KMS-11 (cell line): ENCODE measurements around the gene CHMP1B.

Experiments
- H2AFZ ChIP-seq: fragments of 200-600 bp; sonication (generic); 2 replicates; pipeline ENCODE4 v1.6.1; 2016; ENCODE audit warnings: antibody characterized with exemption, mixed run types, low read depth
- H3K27ac ChIP-seq: fragments of 200-600 bp; sonication (generic); 2 replicates; pipeline ENCODE4 v1.6.1; 2016; ENCODE audit warnings: mild to moderate bottlenecking, mixed run types
- H3K27me3 ChIP-seq: fragments of 200-600 bp; sonication (generic); 2 replicates; pipeline ENCODE4 v1.6.1; 2017; ENCODE audit warnings: mild to moderate bottlenecking, low read depth, mixed run types, moderate library complexity; ENCODE audit not compliant: insufficient read depth
- H3K36me3 ChIP-seq: fragments of 200-600 bp; sonication (generic); 2 replicates; pipeline ENCODE4 v1.6.1; 2017; ENCODE audit warnings: mild to moderate bottlenecking, mixed run types; ENCODE audit not compliant: insufficient read depth
- H3K4me1 ChIP-seq: fragments of 200-600 bp; sonication (generic); 2 replicates; pipeline ENCODE4 v1.6.1; 2016; ENCODE audit warnings: mild to moderate bottlenecking, low read depth, mixed run types; ENCODE audit not compliant: poor library complexity, severe bottlenecking
- H3K4me2 ChIP-seq: fragments of 200-600 bp; sonication (generic); 2 replicates; pipeline ENCODE4 v1.7.0; 2016; ENCODE audit warnings: mild to moderate bottlenecking, mixed run types
- H3K4me3 ChIP-seq: fragments of 200-600 bp; sonication (generic); IDR thresholded peaks from 2 replicates; pipeline ENCODE4 v1.6.1; 2017; ENCODE audit warnings: low read depth, low read length, mixed read lengths; ENCODE audit not compliant: insufficient read depth
- H3K79me2 ChIP-seq: fragments of 200-600 bp; sonication (generic); 2 replicates; pipeline ENCODE4 v1.6.1; 2016; ENCODE audit warnings: low read depth, mixed run types; ENCODE audit not compliant: insufficient read depth
- H3K9ac ChIP-seq: fragments of 200-600 bp; sonication (generic); 2 replicates; pipeline ENCODE4 v1.6.1; 2016; ENCODE audit warnings: mild to moderate bottlenecking, mixed run types
- H4K20me1 ChIP-seq: fragments of 200-600 bp; sonication (generic); 2 replicates; pipeline ENCODE4 v1.6.1; 2016; ENCODE audit warnings: mild to moderate bottlenecking, mixed run types; ENCODE audit not compliant: insufficient read depth
- TF ChIP-seq, protein P1 (sequence below): fragments of 200-600 bp; sonication (generic); conservative IDR thresholded peaks from 2 replicates; pipeline ENCODE4 v1.6.1; 2017; ENCODE audit warnings: low read depth, mild to moderate bottlenecking, antibody characterized with exemption, low read length, moderate library complexity, mixed read lengths

CHMP1B gene

GRCh38 chr18:11864471-11864870 lies 13.3 kb downstream of the CHMP1B start:
- Histone ChIP-seq H3K79me2 (no peaks in the 10 kb centered on the region), H3K9ac (no peak overlapping the region), H3K4me3 (no peak overlapping the region), H4K20me1 (no peaks in the 10 kb centered on the region), H3K27me3 (no peaks in the 10 kb centered on the region), H3K27ac (no peak overlapping the region), H3K36me3 (no peaks in the 10 kb centered on the region), H3K4me1 (no peaks in the 10 kb centered on the region), H2AFZ (no peak overlapping the region), H3K4me2 (no peak overlapping the region)
- TF ChIP-seq, protein P1, sequence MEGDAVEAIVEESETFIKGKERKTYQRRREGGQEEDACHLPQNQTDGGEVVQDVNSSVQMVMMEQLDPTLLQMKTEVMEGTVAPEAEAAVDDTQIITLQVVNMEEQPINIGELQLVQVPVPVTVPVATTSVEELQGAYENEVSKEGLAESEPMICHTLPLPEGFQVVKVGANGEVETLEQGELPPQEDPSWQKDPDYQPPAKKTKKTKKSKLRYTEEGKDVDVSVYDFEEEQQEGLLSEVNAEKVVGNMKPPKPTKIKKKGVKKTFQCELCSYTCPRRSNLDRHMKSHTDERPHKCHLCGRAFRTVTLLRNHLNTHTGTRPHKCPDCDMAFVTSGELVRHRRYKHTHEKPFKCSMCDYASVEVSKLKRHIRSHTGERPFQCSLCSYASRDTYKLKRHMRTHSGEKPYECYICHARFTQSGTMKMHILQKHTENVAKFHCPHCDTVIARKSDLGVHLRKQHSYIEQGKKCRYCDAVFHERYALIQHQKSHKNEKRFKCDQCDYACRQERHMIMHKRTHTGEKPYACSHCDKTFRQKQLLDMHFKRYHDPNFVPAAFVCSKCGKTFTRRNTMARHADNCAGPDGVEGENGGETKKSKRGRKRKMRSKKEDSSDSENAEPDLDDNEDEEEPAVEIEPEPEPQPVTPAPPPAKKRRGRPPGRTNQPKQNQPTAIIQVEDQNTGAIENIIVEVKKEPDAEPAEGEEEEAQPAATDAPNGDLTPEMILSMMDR = no peak

- no peaks in the 10 kb centered on the region for H3K36me3 ChIP-seq
- H3K4me2 ChIP-seq = no peak overlapping the region
- no peak overlapping the region for H3K27ac ChIP-seq
- no peak overlapping the region for H3K4me3 ChIP-seq
- H4K20me1 ChIP-seq = no peaks in the 10 kb centered on the region
- no peaks in the 10 kb centered on the region for H3K27me3 ChIP-seq
- H2AFZ ChIP-seq = no peak overlapping the region
- H3K79me2 ChIP-seq = no peaks in the 10 kb centered on the region
- H3K4me1 ChIP-seq = no peaks in the 10 kb centered on the region
- TF ChIP-seq, protein P1 = no peak
- no peak overlapping the region for H3K9ac ChIP-seq
Observed at GRCh38 chr18:11865071-11865470, 13.9 kb downstream of the CHMP1B start.

DNA sequence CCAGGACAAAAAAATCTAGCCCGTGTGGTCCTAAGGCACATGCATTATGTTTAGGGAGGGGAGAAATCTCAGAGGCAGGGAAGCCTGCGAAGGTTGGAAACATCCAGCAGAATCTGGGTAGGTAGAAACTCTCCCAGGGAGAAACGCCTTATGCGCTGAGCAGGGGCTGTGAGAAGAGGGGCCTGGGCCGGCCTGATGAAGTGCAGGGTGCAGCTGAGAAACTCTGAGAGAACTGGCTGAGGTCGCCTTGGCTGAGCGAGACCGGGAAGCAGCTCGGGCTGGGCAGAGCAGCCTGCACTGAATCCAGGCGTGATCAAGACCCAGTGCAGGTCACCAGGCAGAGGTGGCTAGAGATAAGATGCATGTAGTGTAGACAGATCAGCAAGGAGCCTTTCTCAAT lies 15.1 kb downstream of the CHMP1B start:
- TF ChIP-seq, protein P1 = no peak

GRCh38 chr18:11866764-11867163 lies 15.6 kb downstream of the CHMP1B start:
- Histone ChIP-seq H3K36me3 (no peaks in the 10 kb centered on the region), H4K20me1 (no peaks in the 10 kb centered on the region), H2AFZ (no peak overlapping the region), H3K79me2 (no peaks in the 10 kb centered on the region), H3K27me3 (no peaks in the 10 kb centered on the region), H3K9ac (no peak overlapping the region), H3K4me2 (no peak overlapping the region), H3K27ac (no peak overlapping the region), H3K4me3 (no peak overlapping the region), H3K4me1 (no peaks in the 10 kb centered on the region)
- TF ChIP-seq, protein P1 = no peak

More for the DNA sequence above, 15.1 kb downstream of the CHMP1B start:
- Histone ChIP-seq H3K27me3 (no peaks in the 10 kb centered on the region), H3K4me2 (no peak overlapping the region), H3K9ac (no peak overlapping the region), H2AFZ (no peak overlapping the region), H3K27ac (no peak overlapping the region), H3K4me3 (no peak overlapping the region), H3K4me1 (no peaks in the 10 kb centered on the region), H3K36me3 (no peaks in the 10 kb centered on the region), H4K20me1 (no peaks in the 10 kb centered on the region), H3K79me2 (no peaks in the 10 kb centered on the region)

DNA sequence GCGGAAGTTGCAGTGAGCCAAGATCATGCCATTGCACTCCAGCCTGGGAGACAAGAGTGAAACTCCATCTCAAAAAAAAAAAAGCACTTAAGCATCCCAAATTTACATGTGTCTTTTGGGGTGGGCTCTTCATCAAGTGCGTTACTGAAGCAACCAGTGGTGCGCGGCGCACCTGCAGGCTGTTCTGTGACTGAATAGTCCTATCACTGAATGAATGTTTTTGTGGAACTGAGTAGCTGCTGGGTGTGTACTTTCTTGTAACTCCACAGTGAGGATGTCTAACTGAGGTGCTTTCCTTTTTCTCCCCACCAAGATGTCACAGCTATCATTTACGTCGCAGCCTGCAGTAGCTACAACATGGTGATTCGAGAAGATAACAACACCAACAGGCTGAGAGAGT lies 17.0 kb downstream of the CHMP1B start:
- Histone ChIP-seq H3K27me3 (no peaks in the 10 kb centered on the region), H3K4me3 (no peak overlapping the region), H3K36me3 (no peaks in the 10 kb centered on the region), H3K79me2 (no peaks in the 10 kb centered on the region), H3K4me1 (no peaks in the 10 kb centered on the region), H4K20me1 (no peaks in the 10 kb centered on the region), H3K27ac (no peak overlapping the region), H3K9ac (no peak overlapping the region), H3K4me2 (no peak overlapping the region), H2AFZ (no peak overlapping the region)
- TF ChIP-seq, protein P1 = no peak
